Neural cell (in vitro differentiated cells): Measurements from ENCODE around the gene RHBDF2. TPM values are rescaled to one million over a fixed set of nuclear protein-coding genes. Genes with fewer than 3 reads are reported as not detected.

Source experiments
- H2AFZ ChIP-seq: fragments of 200-600, 300-800 bp; sonication (generic), shearing (Covaris generic); 2 replicates; pipeline ENCODE4 v1.6.0; 2014; ENCODE audit warnings: low read depth, mild to moderate bottlenecking, antibody characterized with exemption, low read length, moderate library complexity
- H3F3A ChIP-seq: fragments of 200-600 bp; shearing (Covaris generic); 2 replicates; pipeline ENCODE4 v1.6.1; 2016; ENCODE audit warnings: mild to moderate bottlenecking, moderate library complexity, mixed read lengths, antibody characterized with exemption, low read length; ENCODE audit not compliant: insufficient read depth, poor library complexity, severe bottlenecking
- H3K27ac ChIP-seq: fragments of 200-600, 300-800 bp; sonication (generic), shearing (Covaris generic); 2 replicates; pipeline ENCODE4 v1.5.1; 2014; ENCODE audit warnings: mild to moderate bottlenecking, low read length, moderate library complexity
- H3K27me3 ChIP-seq: fragments of 300-800, 200-600 bp; sonication (generic), shearing (Covaris generic); 2 replicates; pipeline ENCODE4 v1.6.0; 2014; ENCODE audit warnings: mild to moderate bottlenecking, low read depth, low read length, moderate library complexity; ENCODE audit not compliant: insufficient read depth
- H3K36me3 ChIP-seq: fragments of 300-800, 200-600 bp; sonication (generic), shearing (Covaris generic); 2 replicates; pipeline ENCODE4 v1.5.1; 2014; ENCODE audit warnings: mild to moderate bottlenecking, antibody characterized with exemption, low read length, moderate library complexity; ENCODE audit not compliant: insufficient read depth
- H3K4me2 ChIP-seq: fragments of 300-800, 200-600 bp; sonication (generic), shearing (Covaris generic); 2 replicates; pipeline ENCODE4 v1.6.0; 2014; ENCODE audit warnings: mild to moderate bottlenecking, low read length
- H3K4me3 ChIP-seq: fragments of 300-800, 200-600 bp; sonication (generic), shearing (Covaris generic); 2 replicates; pipeline ENCODE4 v1.5.1; 2014; ENCODE audit warnings: mild to moderate bottlenecking, low read length, moderate library complexity
- H3K79me2 ChIP-seq: fragments of 200-600 bp; shearing (Covaris generic); replicated peaks from 2 replicates; pipeline ENCODE4 v1.6.0; 2014; ENCODE audit warnings: mild to moderate bottlenecking, low read length, moderate library complexity; ENCODE audit not compliant: insufficient read depth
- H3K9ac ChIP-seq: fragments of 300-800, 200-600 bp; sonication (generic), shearing (Covaris generic); 2 replicates; pipeline ENCODE4 v1.6.1; 2016; ENCODE audit warnings: mild to moderate bottlenecking, low read length, mixed read lengths
- H3K9me2 ChIP-seq: fragments of 200-600 bp; shearing (Covaris generic); 2 replicates; pipeline ENCODE4 v1.6.1; 2016; ENCODE audit warnings: mild to moderate bottlenecking, low read length, mixed read lengths; ENCODE audit not compliant: insufficient read depth
- H3K9me3 ChIP-seq: fragments of 200-600, 300-800 bp; sonication (generic), shearing (Covaris generic); 2 replicates; pipeline ENCODE4 v1.6.1; 2016; ENCODE audit warnings: mild to moderate bottlenecking, mixed run types, low read length, moderate library complexity, mixed read lengths
- H4K20me1 ChIP-seq: fragments of 200-600 bp; shearing (Covaris generic); 2 replicates; pipeline ENCODE4 v1.6.1; 2016; ENCODE audit warnings: mild to moderate bottlenecking, mixed run types; ENCODE audit not compliant: insufficient read depth
- CTCF ChIP-seq: fragments of 450-650 bp; IDR thresholded peaks from 2 replicates; pipeline ENCODE4 v1.5.1; 2014; ENCODE audit warnings: antibody characterized with exemption, mild to moderate bottlenecking, moderate library complexity; ENCODE audit not compliant: poor library complexity, severe bottlenecking
- EP300 ChIP-seq: fragments of 450-650 bp; conservative IDR thresholded peaks from 2 replicates; pipeline ENCODE4 v1.6.1; 2014; ENCODE audit warnings: antibody characterized with exemption, mild to moderate bottlenecking, moderate library complexity; ENCODE audit not compliant: poor library complexity, severe bottlenecking
- EZH2 ChIP-seq: fragments of 200-600, 300-800 bp; shearing (Covaris generic), sonication (generic); IDR thresholded peaks from 2 replicates; pipeline ENCODE4 v1.6.1; 2014; ENCODE audit warnings: antibody characterized with exemption, low read length, borderline replicate concordance, mild to moderate bottlenecking; ENCODE audit not compliant: insufficient read depth, poor library complexity, severe bottlenecking
- MXI1 ChIP-seq: fragments of 450-650 bp; conservative IDR thresholded peaks from 2 replicates; pipeline ENCODE4 v1.6.1; 2014; ENCODE audit warnings: antibody characterized with exemption, mild to moderate bottlenecking; ENCODE audit not compliant: poor library complexity, severe bottlenecking
- POLR2AphosphoS5 ChIP-seq: IDR thresholded peaks from 2 replicates; pipeline ENCODE4 v1.6.1; 2012
- RAD21 ChIP-seq: fragments of 450-650 bp; conservative IDR thresholded peaks from 2 replicates; pipeline ENCODE4 v1.6.1; 2014; ENCODE audit warnings: antibody characterized with exemption, mild to moderate bottlenecking, moderate library complexity
- REST ChIP-seq: IDR thresholded peaks from 2 replicates; pipeline ENCODE4 v1.6.1; 2012; ENCODE audit warnings: borderline replicate concordance
- SMC3 ChIP-seq: fragments of 450-650 bp; conservative IDR thresholded peaks from 2 replicates; pipeline ENCODE4 v1.6.1; 2014; ENCODE audit warnings: antibody characterized with exemption, mild to moderate bottlenecking, moderate library complexity; ENCODE audit not compliant: poor library complexity
- TAF1 ChIP-seq: IDR thresholded peaks from 2 replicates; pipeline ENCODE4 v1.6.1; 2012; ENCODE audit warnings: low read depth
- polyA plus RNA-seq: library from polyadenylated mRNA; depleted of rRNA; stranded (reverse); fragments of >200 nt; gene quantifications from 2 replicates; pipeline ENCODE4 v1.2.3, GENCODE V29; 2014

Gene RHBDF2
- polyA plus RNA-seq, 1 donor from 2014 or later = not detected

- H3K27ac ChIP-seq = no peak overlapping the region
- H3F3A ChIP-seq = no peaks in the 10 kb centered on the region
- no peak for TF ChIP-seq RAD21
- no peak for TF ChIP-seq REST
- no peak for TF ChIP-seq TAF1
- no peak for TF ChIP-seq EZH2
- TF ChIP-seq POLR2AphosphoS5 = no peak
- no peak overlapping the region for H3K4me3 ChIP-seq
- H3K79me2 ChIP-seq = no peaks in the 10 kb centered on the region
- H3K4me2 ChIP-seq = no peak overlapping the region
- H2AFZ ChIP-seq = no peak overlapping the region
- H3K9me2 ChIP-seq = no peaks in the 10 kb centered on the region
- H4K20me1 ChIP-seq = no peaks in the 10 kb centered on the region
- no peaks in the 10 kb centered on the region for H3K9me3 ChIP-seq
- no peak overlapping the region for H3K9ac ChIP-seq
- H3K36me3 ChIP-seq = no peaks in the 10 kb centered on the region
- H3K27me3 ChIP-seq = no peaks in the 10 kb centered on the region
Observed at GRCh38 chr17:76492123-76492988, 8.9 kb downstream of the RHBDF2 start.

- Histone ChIP-seq H3K4me3 (no peak overlapping the region), H4K20me1 (no peaks in the 10 kb centered on the region), H3K36me3 (no peaks in the 10 kb centered on the region), H3K27ac (no peak overlapping the region), H3F3A (no peaks in the 10 kb centered on the region), H2AFZ (no peak overlapping the region), H3K79me2 (no peaks in the 10 kb centered on the region), H3K9ac (no peak overlapping the region), H3K9me3 (no peaks in the 10 kb centered on the region), H3K4me2 (no peak overlapping the region), H3K27me3 (no peaks in the 10 kb centered on the region), H3K9me2 (no peaks in the 10 kb centered on the region)
- TF ChIP-seq RAD21 (no peak), POLR2AphosphoS5 (no peak), REST (no peak), CTCF (no peak), EP300 (no peak), MXI1 (no peak), EZH2 (no peak), TAF1 (no peak), SMC3 (no peak)
Observed at GRCh38 chr17:76491271-76492122, 9.7 kb downstream of the RHBDF2 start.
